Measurements from ENCODE around the gene KLHL12. TPM values are rescaled to one million over a fixed set of nuclear protein-coding genes. Genes with fewer than 3 reads are reported as not detected.

The KLHL12 gene
- polyA plus RNA-seq, 1 donor from 2014 or later: 62.8 TPM

DNA sequence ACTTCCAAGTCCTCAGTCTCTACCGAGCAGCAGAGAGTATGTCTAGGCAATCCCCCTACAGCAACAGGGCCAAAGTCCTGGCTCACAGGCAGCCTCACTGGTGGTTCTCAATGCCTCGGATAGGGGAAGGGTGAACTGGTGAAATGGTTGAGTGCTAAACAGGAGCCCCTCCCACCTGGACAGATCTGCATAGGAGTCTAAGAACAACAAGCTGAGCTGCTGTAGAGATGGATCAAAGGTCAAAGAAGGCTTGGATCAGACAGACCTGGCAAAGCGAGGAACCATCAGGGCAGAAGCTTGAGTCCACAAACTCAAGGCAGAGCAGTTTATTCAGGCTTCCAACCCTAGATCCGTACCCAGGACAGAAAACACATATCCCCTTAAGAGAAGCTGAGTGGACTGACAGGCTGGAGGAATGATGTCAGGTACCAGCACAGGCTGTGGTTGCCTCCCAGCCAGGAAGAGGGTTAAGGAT, 69.9 kb downstream of the KLHL12 start:
- peaks cover 13% of the 10 kb centered on the region for H3K27me3 ChIP-seq (ENCODE audit: insufficient read depth, low read depth, low read length)
- no peak for TF ChIP-seq EZH2 (IDR thresholded peaks at IDR 0.05; ENCODE audit: borderline replicate concordance, insufficient read depth, low read length, poor library complexity, severe bottlenecking)
- TF ChIP-seq, protein P1, sequence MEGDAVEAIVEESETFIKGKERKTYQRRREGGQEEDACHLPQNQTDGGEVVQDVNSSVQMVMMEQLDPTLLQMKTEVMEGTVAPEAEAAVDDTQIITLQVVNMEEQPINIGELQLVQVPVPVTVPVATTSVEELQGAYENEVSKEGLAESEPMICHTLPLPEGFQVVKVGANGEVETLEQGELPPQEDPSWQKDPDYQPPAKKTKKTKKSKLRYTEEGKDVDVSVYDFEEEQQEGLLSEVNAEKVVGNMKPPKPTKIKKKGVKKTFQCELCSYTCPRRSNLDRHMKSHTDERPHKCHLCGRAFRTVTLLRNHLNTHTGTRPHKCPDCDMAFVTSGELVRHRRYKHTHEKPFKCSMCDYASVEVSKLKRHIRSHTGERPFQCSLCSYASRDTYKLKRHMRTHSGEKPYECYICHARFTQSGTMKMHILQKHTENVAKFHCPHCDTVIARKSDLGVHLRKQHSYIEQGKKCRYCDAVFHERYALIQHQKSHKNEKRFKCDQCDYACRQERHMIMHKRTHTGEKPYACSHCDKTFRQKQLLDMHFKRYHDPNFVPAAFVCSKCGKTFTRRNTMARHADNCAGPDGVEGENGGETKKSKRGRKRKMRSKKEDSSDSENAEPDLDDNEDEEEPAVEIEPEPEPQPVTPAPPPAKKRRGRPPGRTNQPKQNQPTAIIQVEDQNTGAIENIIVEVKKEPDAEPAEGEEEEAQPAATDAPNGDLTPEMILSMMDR (IDR thresholded peaks at IDR 0.05; ENCODE audit: poor library complexity, severe bottlenecking): no peak
- TF ChIP-seq EP300 (conservative IDR thresholded peaks at IDR 0.05; ENCODE audit: poor library complexity, severe bottlenecking): no peak
- no peak for TF ChIP-seq RAD21 (conservative IDR thresholded peaks at IDR 0.05)
- no peak for TF ChIP-seq TAF1 (IDR thresholded peaks at IDR 0.05; ENCODE audit: low read depth)
- no peak for TF ChIP-seq POLR2AphosphoS5 (IDR thresholded peaks at IDR 0.05)
- TF ChIP-seq SMC3 (conservative IDR thresholded peaks at IDR 0.05; ENCODE audit: poor library complexity): no peak
- no peak for TF ChIP-seq REST (IDR thresholded peaks at IDR 0.05; ENCODE audit: borderline replicate concordance)
- TF ChIP-seq MXI1 (conservative IDR thresholded peaks at IDR 0.05; ENCODE audit: poor library complexity, severe bottlenecking): no peak
- no peak overlapping the region for H3K9ac ChIP-seq (ENCODE audit: low read length)
- H3K9me2 ChIP-seq (ENCODE audit: insufficient read depth, low read length): no peaks in the 10 kb centered on the region
- no peak overlapping the region for H3K4me3 ChIP-seq (ENCODE audit: low read length)
- H3K9me3 ChIP-seq (ENCODE audit: low read length): no peaks in the 10 kb centered on the region
- H3K4me2 ChIP-seq (ENCODE audit: low read length): no peak overlapping the region
- H4K20me1 ChIP-seq (ENCODE audit: insufficient read depth): no peaks in the 10 kb centered on the region
- no peaks in the 10 kb centered on the region for H3K79me2 ChIP-seq (replicated peaks; ENCODE audit: insufficient read depth, low read length)
- no peaks in the 10 kb centered on the region for H3F3A ChIP-seq (ENCODE audit: insufficient read depth, low read length, poor library complexity, severe bottlenecking)
- no peaks in the 10 kb centered on the region for H3K36me3 ChIP-seq (ENCODE audit: insufficient read depth, low read length)
- no peak overlapping the region for H2AFZ ChIP-seq (ENCODE audit: low read depth, low read length)
- no peak overlapping the region for H3K27ac ChIP-seq (ENCODE audit: low read length)

- Histone ChIP-seq H3K9ac (ENCODE audit: low read length) (no peak overlapping the region), H4K20me1 (ENCODE audit: insufficient read depth) (no peaks in the 10 kb centered on the region), H3K4me2 (ENCODE audit: low read length) (no peak overlapping the region), H3F3A (ENCODE audit: insufficient read depth, low read length, poor library complexity, severe bottlenecking) (no peaks in the 10 kb centered on the region), H3K27ac (ENCODE audit: low read length) (no peak overlapping the region), H2AFZ (ENCODE audit: low read depth, low read length) (no peak overlapping the region), H3K9me2 (ENCODE audit: insufficient read depth, low read length) (no peaks in the 10 kb centered on the region), H3K79me2 (replicated peaks; ENCODE audit: insufficient read depth, low read length) (no peaks in the 10 kb centered on the region), H3K4me3 (ENCODE audit: low read length) (no peak overlapping the region), H3K9me3 (ENCODE audit: low read length) (no peaks in the 10 kb centered on the region), H3K36me3 (ENCODE audit: insufficient read depth, low read length) (no peaks in the 10 kb centered on the region), H3K27me3 (ENCODE audit: insufficient read depth, low read depth, low read length) (peaks cover 1% of the 10 kb centered on the region)
- TF ChIP-seq SMC3 (conservative IDR thresholded peaks at IDR 0.05; ENCODE audit: poor library complexity): no peak
- no peak for TF ChIP-seq EP300 (conservative IDR thresholded peaks at IDR 0.05; ENCODE audit: poor library complexity, severe bottlenecking)
- no peak for TF ChIP-seq TAF1 (IDR thresholded peaks at IDR 0.05; ENCODE audit: low read depth)
- TF ChIP-seq EZH2 (IDR thresholded peaks at IDR 0.05; ENCODE audit: borderline replicate concordance, insufficient read depth, low read length, poor library complexity, severe bottlenecking): no peak
- TF ChIP-seq, protein P1 (IDR thresholded peaks at IDR 0.05; ENCODE audit: poor library complexity, severe bottlenecking): no peak
- TF ChIP-seq REST (IDR thresholded peaks at IDR 0.05; ENCODE audit: borderline replicate concordance): no peak
- TF ChIP-seq MXI1 (conservative IDR thresholded peaks at IDR 0.05; ENCODE audit: poor library complexity, severe bottlenecking): no peak
- no peak for TF ChIP-seq RAD21 (conservative IDR thresholded peaks at IDR 0.05)
- no peak for TF ChIP-seq POLR2AphosphoS5 (IDR thresholded peaks at IDR 0.05)
Measured at GRCh38 chr1:202856014-202856413, 71.0 kb downstream of the KLHL12 start.
